H1 (cell line): Measurements from ENCODE around the gene RAD9B. TPM values are rescaled to one million over a fixed set of nuclear protein-coding genes. Genes with fewer than 3 reads are reported as not detected.

Experiments used
- CREB1 ChIP-seq: IDR thresholded peaks from 2 replicates; pipeline ENCODE4 v1.6.1; 2012; ENCODE audit warnings: inconsistent platforms
- EP300 ChIP-seq, 2 experiments: IDR thresholded peaks; 1 replicate in 1 of 2; 2 replicates in 1 of 2; pipeline ENCODE4 v1.6.1; 2011 to 2012; ENCODE audit warnings: low read depth in 2 of 2, low read length in 2 of 2, mild to moderate bottlenecking in 2 of 2, borderline replicate concordance in 1 of 2, inconsistent platforms in 1 of 2, moderate library complexity in 1 of 2
- FOSL1 ChIP-seq: IDR thresholded peaks from 2 replicates; pipeline ENCODE4 v1.6.1; 2011; ENCODE audit warnings: mild to moderate bottlenecking, low read depth, low read length, moderate library complexity; ENCODE audit not compliant: insufficient read depth
- JUND ChIP-seq: IDR thresholded peaks from 2 replicates; pipeline ENCODE4 v1.6.1; 2011; ENCODE audit warnings: mild to moderate bottlenecking, improper control_type of control experiment, low read length
- RNF2 ChIP-seq: fragments of 200-900, 300-1000 bp; sonication (generic); IDR thresholded peaks from 2 replicates; pipeline ENCODE4 v1.7.1; 2016; ENCODE audit warnings: borderline replicate concordance, low read depth, mild to moderate bottlenecking, antibody characterized with exemption, low read length; ENCODE audit not compliant: poor library complexity, severe bottlenecking; ENCODE audit errors: missing control alignments
- polyA plus RNA-seq, 7 experiments: library from polyadenylated mRNA; depleted of rRNA in 3 of 7; stranded (reverse) in 5 of 7; unstranded in 2 of 7; fragments of >200 nt in 5 of 7; fragments of 200-250 nt in 2 of 7; gene quantifications; 1 replicate in 5 of 7; 2 replicates in 1 of 7; 4 replicates in 1 of 7; pipeline versions ENCODE4 v1.2.1 to v1.2.3, GENCODE V29; 2011 to 2013; ENCODE audit warnings: missing spikeins in 2 of 7, mixed read lengths in 2 of 7
- total RNA-seq: library from RNA; stranded (reverse); fragmentation: NEBNext Ultra II Directional; extraction: Animal tissue kit (Norgen Biotek cat#: 25700); gene quantifications from 2 replicates; pipeline ENCODE4 v1.2.1, GENCODE V29; 2021
- TF ChIP-seq, protein P1 (sequence below): fragments of 300-600 bp; sonication (generic); IDR thresholded peaks from 2 replicates; pipeline ENCODE4 v1.7.1; 2012; ENCODE audit warnings: low read length, moderate library complexity, mild to moderate bottlenecking, inconsistent platforms; ENCODE audit not compliant: insufficient replicate concordance
- TF ChIP-seq, protein P2 (sequence below): IDR thresholded peaks from 2 replicates; pipeline ENCODE4 v1.6.1; 2011; ENCODE audit warnings: low read length, improper control_type of control experiment

The RAD9B gene
- total and polyA plus RNA-seq, 2 of the 8 experiments (the other 6 are each of a cell fraction or from before 2014, with no cell fraction given), result 0.06 TPM; not detected in 1

DNA sequence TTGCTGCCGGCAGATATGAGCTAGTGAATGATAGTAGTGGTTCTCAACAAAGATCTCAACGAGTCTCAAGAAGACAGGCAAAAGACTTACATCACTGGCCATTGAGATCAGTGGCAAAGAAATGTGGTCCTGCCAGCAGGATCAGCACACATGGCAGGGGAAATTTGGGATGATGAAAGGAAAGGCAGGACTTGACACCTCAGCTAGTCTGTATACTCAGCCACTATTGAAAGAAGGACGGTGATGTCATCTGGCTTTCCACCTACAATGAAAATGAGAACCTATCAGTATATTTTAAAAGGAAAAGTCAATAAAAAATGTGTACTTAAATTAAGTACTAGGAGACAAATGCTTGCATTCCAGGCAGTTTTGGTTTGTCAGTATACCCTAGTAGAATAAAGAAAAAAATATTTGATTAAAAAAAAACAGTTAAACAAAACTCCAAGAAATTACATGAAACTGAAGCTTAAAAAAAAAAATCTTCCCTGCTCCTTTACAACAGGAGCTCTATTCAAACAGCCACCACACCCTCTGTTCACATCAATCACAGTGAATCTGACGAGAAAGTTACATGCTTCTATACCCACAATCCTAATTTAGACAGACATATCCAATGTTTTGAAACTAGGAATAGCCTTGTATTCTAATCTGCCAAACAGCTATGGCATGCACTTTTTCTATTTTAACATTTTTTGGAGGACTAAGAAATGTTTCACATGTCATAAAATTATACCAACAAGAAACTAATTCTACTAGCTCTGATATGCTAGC lies 34.9 kb downstream of the RAD9B start (continued):
- TF ChIP-seq RNF2, result no peak
- TF ChIP-seq FOSL1, result no peak
- TF ChIP-seq CREB1, result no peak
- no peak for TF ChIP-seq EP300 (IDR thresholded peaks at IDR 0.05; ENCODE audit: borderline replicate concordance in 1 of 2, low read depth in 2 of 2, low read length in 2 of 2)
- TF ChIP-seq, protein P1, sequence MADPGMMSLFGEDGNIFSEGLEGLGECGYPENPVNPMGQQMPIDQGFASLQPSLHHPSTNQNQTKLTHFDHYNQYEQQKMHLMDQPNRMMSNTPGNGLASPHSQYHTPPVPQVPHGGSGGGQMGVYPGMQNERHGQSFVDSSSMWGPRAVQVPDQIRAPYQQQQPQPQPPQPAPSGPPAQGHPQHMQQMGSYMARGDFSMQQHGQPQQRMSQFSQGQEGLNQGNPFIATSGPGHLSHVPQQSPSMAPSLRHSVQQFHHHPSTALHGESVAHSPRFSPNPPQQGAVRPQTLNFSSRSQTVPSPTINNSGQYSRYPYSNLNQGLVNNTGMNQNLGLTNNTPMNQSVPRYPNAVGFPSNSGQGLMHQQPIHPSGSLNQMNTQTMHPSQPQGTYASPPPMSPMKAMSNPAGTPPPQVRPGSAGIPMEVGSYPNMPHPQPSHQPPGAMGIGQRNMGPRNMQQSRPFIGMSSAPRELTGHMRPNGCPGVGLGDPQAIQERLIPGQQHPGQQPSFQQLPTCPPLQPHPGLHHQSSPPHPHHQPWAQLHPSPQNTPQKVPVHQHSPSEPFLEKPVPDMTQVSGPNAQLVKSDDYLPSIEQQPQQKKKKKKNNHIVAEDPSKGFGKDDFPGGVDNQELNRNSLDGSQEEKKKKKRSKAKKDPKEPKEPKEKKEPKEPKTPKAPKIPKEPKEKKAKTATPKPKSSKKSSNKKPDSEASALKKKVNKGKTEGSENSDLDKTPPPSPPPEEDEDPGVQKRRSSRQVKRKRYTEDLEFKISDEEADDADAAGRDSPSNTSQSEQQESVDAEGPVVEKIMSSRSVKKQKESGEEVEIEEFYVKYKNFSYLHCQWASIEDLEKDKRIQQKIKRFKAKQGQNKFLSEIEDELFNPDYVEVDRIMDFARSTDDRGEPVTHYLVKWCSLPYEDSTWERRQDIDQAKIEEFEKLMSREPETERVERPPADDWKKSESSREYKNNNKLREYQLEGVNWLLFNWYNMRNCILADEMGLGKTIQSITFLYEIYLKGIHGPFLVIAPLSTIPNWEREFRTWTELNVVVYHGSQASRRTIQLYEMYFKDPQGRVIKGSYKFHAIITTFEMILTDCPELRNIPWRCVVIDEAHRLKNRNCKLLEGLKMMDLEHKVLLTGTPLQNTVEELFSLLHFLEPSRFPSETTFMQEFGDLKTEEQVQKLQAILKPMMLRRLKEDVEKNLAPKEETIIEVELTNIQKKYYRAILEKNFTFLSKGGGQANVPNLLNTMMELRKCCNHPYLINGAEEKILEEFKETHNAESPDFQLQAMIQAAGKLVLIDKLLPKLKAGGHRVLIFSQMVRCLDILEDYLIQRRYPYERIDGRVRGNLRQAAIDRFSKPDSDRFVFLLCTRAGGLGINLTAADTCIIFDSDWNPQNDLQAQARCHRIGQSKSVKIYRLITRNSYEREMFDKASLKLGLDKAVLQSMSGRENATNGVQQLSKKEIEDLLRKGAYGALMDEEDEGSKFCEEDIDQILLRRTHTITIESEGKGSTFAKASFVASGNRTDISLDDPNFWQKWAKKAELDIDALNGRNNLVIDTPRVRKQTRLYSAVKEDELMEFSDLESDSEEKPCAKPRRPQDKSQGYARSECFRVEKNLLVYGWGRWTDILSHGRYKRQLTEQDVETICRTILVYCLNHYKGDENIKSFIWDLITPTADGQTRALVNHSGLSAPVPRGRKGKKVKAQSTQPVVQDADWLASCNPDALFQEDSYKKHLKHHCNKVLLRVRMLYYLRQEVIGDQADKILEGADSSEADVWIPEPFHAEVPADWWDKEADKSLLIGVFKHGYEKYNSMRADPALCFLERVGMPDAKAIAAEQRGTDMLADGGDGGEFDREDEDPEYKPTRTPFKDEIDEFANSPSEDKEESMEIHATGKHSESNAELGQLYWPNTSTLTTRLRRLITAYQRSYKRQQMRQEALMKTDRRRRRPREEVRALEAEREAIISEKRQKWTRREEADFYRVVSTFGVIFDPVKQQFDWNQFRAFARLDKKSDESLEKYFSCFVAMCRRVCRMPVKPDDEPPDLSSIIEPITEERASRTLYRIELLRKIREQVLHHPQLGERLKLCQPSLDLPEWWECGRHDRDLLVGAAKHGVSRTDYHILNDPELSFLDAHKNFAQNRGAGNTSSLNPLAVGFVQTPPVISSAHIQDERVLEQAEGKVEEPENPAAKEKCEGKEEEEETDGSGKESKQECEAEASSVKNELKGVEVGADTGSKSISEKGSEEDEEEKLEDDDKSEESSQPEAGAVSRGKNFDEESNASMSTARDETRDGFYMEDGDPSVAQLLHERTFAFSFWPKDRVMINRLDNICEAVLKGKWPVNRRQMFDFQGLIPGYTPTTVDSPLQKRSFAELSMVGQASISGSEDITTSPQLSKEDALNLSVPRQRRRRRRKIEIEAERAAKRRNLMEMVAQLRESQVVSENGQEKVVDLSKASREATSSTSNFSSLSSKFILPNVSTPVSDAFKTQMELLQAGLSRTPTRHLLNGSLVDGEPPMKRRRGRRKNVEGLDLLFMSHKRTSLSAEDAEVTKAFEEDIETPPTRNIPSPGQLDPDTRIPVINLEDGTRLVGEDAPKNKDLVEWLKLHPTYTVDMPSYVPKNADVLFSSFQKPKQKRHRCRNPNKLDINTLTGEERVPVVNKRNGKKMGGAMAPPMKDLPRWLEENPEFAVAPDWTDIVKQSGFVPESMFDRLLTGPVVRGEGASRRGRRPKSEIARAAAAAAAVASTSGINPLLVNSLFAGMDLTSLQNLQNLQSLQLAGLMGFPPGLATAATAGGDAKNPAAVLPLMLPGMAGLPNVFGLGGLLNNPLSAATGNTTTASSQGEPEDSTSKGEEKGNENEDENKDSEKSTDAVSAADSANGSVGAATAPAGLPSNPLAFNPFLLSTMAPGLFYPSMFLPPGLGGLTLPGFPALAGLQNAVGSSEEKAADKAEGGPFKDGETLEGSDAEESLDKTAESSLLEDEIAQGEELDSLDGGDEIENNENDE, result no peak
- TF ChIP-seq JUND, result no peak
- TF ChIP-seq, protein P2, sequence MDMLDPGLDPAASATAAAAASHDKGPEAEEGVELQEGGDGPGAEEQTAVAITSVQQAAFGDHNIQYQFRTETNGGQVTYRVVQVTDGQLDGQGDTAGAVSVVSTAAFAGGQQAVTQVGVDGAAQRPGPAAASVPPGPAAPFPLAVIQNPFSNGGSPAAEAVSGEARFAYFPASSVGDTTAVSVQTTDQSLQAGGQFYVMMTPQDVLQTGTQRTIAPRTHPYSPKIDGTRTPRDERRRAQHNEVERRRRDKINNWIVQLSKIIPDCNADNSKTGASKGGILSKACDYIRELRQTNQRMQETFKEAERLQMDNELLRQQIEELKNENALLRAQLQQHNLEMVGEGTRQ, result no peak
- TF ChIP-seq, all 59 proteins: peak for 0
